WI38 (cell line): ENCODE data around the gene GLRX.

ENCODE experiments used
- H3K4me3 ChIP-seq: 2 replicates; pipeline ENCODE4 v1.5.1; 2011; ENCODE audit warnings: low read depth, mild to moderate bottlenecking, control low read depth, low read length
- TF ChIP-seq, protein P1 (sequence below): IDR thresholded peaks from 2 replicates; pipeline ENCODE4 v1.5.1; 2012; ENCODE audit warnings: low read depth, mild to moderate bottlenecking, control low read depth, low read length

The GLRX gene

GRCh38 chr5:95809414-95809960 lies 13.0 kb downstream of the GLRX start:
- TF ChIP-seq, protein P1, sequence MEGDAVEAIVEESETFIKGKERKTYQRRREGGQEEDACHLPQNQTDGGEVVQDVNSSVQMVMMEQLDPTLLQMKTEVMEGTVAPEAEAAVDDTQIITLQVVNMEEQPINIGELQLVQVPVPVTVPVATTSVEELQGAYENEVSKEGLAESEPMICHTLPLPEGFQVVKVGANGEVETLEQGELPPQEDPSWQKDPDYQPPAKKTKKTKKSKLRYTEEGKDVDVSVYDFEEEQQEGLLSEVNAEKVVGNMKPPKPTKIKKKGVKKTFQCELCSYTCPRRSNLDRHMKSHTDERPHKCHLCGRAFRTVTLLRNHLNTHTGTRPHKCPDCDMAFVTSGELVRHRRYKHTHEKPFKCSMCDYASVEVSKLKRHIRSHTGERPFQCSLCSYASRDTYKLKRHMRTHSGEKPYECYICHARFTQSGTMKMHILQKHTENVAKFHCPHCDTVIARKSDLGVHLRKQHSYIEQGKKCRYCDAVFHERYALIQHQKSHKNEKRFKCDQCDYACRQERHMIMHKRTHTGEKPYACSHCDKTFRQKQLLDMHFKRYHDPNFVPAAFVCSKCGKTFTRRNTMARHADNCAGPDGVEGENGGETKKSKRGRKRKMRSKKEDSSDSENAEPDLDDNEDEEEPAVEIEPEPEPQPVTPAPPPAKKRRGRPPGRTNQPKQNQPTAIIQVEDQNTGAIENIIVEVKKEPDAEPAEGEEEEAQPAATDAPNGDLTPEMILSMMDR = no peak
- no peak overlapping the region for H3K4me3 ChIP-seq

DNA sequence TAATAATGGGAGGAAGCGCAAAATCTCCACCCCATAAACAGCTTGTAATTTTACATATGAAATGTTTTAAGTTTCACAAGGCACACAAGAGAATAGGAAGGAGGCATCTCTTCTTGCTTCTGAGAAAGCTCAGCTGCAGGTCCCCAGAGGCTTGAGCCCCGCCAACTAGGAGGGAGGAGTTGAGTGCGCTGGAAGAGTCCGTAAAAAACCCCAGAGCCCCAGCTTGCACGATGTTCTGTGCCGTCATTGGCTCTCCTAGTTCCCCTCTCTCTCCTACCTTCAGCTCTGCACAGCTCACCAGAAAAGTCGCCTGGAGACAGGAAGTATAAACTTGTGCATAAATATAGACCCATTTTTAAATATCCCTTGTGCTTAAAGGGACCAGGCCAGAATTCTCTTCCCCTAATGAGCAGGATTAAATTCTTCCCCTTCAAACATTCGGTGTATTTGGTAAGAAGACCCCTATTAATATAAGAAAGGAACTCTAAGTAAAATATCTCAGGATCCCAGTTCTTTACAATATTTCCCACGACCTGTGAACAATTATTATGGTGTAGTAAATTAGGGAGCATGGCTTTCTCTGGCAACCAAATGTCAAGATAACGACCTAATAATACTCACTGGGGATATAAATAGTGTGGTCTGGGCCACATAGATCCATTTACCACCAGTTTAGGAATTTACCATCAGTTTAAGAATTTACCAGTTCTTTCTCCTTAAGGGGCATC lies 13.7 kb downstream of the GLRX start:
- no peak overlapping the region for H3K4me3 ChIP-seq
- TF ChIP-seq, protein P1 = no peak

GRCh38 chr5:95808013-95808685 lies 14.4 kb downstream of the GLRX start:
- TF ChIP-seq, protein P1 = no peak
- no peak overlapping the region for H3K4me3 ChIP-seq

DNA sequence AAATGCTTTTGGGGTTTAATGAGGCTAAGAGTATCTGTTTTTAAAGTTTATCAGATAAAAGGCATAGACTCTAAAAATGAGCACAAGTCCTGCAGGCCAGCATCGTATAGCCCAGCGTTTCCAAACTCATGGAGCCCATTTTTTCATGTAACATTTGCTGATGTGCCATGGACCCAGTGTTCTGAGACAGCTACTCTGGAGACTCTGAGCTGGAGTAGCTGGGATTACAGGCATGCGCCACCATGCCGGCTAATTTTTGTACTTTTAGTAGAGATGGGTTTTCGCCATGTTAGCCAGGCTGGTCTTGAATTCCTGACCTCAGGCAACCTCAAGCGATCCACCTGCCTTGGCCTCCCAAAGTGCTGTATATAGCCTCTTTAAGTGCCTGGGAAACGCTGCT lies 15.8 kb downstream of the GLRX start:
- TF ChIP-seq, protein P1 = no peak
- no peak overlapping the region for H3K4me3 ChIP-seq

DNA sequence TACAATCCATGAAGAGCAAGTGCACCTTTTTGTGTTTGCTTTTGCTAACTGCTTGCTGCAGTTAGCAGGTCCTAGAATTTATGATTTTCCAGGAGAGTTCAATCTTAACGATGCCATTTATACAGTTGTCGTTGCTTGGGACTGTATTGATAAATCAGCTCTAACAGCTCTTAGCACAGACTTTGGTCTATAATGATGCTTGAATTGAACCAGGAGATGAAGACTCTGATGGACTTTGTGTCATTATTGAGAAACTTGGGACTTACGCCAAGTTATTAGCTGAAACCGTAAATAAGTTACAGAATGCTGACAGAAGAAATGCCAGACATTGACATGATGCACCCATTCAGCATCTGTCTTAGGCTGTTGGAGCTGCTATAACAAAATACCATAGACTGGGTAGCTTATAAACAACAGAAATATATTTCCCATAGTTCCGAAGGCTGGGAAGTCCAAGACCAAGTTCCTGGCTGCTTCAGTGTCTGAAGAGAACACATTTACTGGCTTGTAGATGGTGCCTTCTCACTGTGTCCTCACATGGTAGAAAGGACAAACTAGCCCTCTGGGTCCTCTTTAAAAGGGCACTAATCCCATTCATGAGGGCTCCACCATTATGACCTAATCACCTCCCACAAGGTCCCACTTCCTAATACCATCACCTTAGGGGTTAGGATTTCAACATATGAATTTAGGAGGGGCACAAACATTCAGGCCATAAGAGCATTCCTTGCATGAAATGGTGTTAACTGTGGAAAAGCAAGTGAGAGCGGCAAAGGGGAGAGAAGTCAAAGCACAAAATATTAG lies 17.6 kb downstream of the GLRX start:
- H3K4me3 ChIP-seq = no peak overlapping the region
- TF ChIP-seq, protein P1 = no peak

DNA sequence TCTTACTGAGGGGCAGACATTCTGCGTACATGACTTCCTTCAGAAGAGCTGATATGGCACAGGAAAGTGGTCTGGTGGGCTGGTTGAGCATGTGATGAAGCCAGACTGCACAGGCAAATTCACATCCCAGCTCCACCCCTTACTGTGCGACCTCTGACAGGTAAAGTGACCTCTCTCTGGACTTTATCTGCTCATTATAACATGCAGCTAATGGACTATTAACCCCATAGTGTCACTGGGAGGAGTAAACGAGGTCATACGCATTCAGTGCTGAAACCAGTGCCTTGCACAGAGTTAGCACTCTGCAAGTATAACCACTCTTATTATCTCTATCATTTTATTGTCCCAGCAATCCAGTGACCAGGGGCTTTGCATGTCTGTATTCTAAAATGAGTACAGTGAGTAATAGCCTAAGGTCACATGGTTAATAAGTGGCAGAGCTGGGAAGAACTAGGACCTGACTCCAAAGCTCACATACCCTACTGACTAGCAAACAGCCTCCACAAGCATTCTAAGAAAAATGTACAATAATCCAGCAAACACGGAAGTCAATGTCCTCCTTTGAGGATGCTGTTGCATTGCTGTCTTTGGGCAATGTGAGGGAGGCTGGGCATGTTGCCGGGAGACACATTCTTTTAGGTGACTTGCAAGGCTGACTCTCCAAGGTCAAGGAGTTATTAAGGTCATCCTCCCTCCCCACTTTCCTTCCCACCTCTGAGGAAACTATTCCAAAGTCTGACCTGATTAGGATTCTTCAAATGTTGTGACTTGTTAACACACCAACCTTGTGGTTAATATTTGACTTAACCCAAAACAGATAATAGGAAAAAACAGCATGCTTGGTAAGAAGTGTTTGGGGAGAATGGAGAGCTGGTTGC lies 19.0 kb downstream of the GLRX start:
- TF ChIP-seq, protein P1 = no peak
- H3K4me3 ChIP-seq = no peak overlapping the region
